ENCODE measurements around the gene NRXN3. TPM values are rescaled to one million over a fixed set of nuclear protein-coding genes. Genes with fewer than 3 reads are reported as not detected.

Gene NRXN3
- total and polyA plus RNA-seq, 8 donors = 0.53 to 2.5 (median 1.5) TPM

GRCh38 chr14:78673845-78674244, 503.7 kb downstream of the NRXN3 start:
- intact Hi-C loops (cut with DNase I) = no loop called here
- FAIRE-seq (no peak), ATAC-seq (no peak)

DNA sequence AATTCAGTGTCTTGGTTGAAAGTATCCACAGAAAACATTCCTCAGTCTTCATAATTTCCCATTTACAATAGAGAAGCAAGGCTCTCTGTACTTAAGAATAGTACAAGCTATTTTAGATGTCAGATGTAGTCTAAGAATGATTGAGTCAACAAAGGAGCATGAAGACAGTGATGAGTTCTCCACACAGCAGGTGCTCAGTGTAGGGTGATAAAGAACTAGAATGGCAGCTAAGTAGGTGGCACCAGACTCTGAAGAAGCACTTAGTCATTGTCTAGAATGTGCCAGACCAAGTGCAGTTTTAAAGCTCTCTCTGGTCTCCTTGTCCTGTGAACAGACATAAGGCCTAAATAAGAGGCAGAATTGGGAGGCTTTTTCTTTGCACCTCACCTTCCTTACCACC, 504.6 kb downstream of the NRXN3 start:
- FAIRE-seq = no peak
- Histone ChIP-seq H3K9me3 (no peaks in the 10 kb centered on the region), H3K36me3 (no peaks in the 10 kb centered on the region), H3K27me3 (no peaks in the 10 kb centered on the region), H3K4me3 (no peak overlapping the region), H3K27ac (no peak overlapping the region), H3K4me1 (no peaks in the 10 kb centered on the region)
- intact Hi-C loops (cut with DNase I) = no loop called here
- DNase-seq = no peak
- ATAC-seq = no peak
- no peak for TF ChIP-seq CTCF (IDR thresholded peaks at IDR 0.05)

More at GRCh38 chr14:78673845-78674244, 503.7 kb downstream of the NRXN3 start:
- Histone ChIP-seq H3K4me1 (no peaks in the 10 kb centered on the region), H3K36me3 (no peaks in the 10 kb centered on the region), H3K27ac (no peak overlapping the region), H3K9me3 (no peaks in the 10 kb centered on the region), H3K27me3 (no peaks in the 10 kb centered on the region), H3K4me3 (no peak overlapping the region)
- no peak for DNase-seq
- no peak for TF ChIP-seq CTCF (IDR thresholded peaks at IDR 0.05)
- WGBS, 2 donors = 75 to 80% methylated on average over 3 of the region's 3 CpGs

- intact Hi-C loops (cut with DNase I) = no loop called here
- Histone ChIP-seq H3K9me3 (no peaks in the 10 kb centered on the region), H3K4me3 (no peak overlapping the region), H3K4me1 (no peaks in the 10 kb centered on the region), H3K27me3 (no peaks in the 10 kb centered on the region), H3K27ac (no peak overlapping the region), H3K36me3 (no peaks in the 10 kb centered on the region)
- DNase-seq (no peak), ATAC-seq (no peak), FAIRE-seq (no peak)
- no peak for TF ChIP-seq CTCF (IDR thresholded peaks at IDR 0.05)
- 56% methylated on average over 5 of the region's 5 CpGs for WGBS, 2 donors
Measured at GRCh38 chr14:78683206-78683605, 513.0 kb downstream of the NRXN3 start.

DNA sequence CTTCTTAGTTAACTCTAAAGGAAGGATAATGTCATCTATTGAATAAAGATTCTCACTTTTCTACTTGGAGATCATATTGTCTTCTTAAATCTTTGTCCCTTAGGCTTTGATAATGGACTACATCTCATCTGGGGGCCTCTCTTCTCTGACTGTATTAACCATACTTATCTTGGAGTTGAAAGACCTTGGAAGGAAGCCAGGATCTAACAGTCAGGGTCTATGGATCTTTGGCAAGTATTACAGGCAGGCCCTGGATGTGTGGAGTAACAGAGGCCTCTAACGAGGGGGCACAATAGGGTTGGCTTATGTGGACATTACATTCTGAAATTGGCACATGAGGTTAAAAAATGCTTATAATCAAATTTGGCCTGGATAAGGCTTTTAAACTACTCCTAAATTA, 513.8 kb downstream of the NRXN3 start:
- intact Hi-C loops (cut with DNase I) = no loop called here
- H3K4me3 ChIP-seq = no peak overlapping the region
- FAIRE-seq (no peak), DNase-seq (no peak), ATAC-seq (no peak)
- H3K4me1 ChIP-seq = no peaks in the 10 kb centered on the region
- WGBS, 2 donors = 12 to 14% methylated on average over 1 of the region's 1 CpG
- H3K36me3 ChIP-seq = no peaks in the 10 kb centered on the region
- H3K9me3 ChIP-seq = no peaks in the 10 kb centered on the region
- no peak for TF ChIP-seq CTCF (IDR thresholded peaks at IDR 0.05)
- no peaks in the 10 kb centered on the region for H3K27me3 ChIP-seq
- no peak overlapping the region for H3K27ac ChIP-seq

GRCh38 chr14:78688503-78688902, 518.3 kb downstream of the NRXN3 start:
- WGBS, 2 donors = 74 to 78% methylated on average over 1 of the region's 1 CpG
- no peak overlapping the region for H3K27ac ChIP-seq
- H3K36me3 ChIP-seq = no peaks in the 10 kb centered on the region
- H3K27me3 ChIP-seq = no peaks in the 10 kb centered on the region
- TF ChIP-seq CTCF (IDR thresholded peaks at IDR 0.05) = no peak
- ATAC-seq (no peak), FAIRE-seq (no peak), DNase-seq (no peak)
- no peak overlapping the region for H3K4me3 ChIP-seq
- intact Hi-C loops (cut with DNase I) = no loop called here
- H3K9me3 ChIP-seq = no peaks in the 10 kb centered on the region
- no peaks in the 10 kb centered on the region for H3K4me1 ChIP-seq

All from pancreas (tissue), 10 donors.